Adrenal gland (tissue), 5 donors: ENCODE measurements around the gene MYH11.

ENCODE experiments used
- POLR2A ChIP-seq, 2 donors: fragments of 450-650 bp; IDR thresholded peaks; one replicate each; pipeline ENCODE4 v1.6.1; 2017; ENCODE audit warnings: antibody characterized with exemption in 2 of 2, mild to moderate bottlenecking in 2 of 2, moderate library complexity in 1 of 2
- TF ChIP-seq, protein P1 (sequence below), 6 experiments: fragments of 450-650 bp in 4 of 6; fragments of 200-600 bp in 2 of 6; sonication (generic) in 1 of 6; IDR thresholded peaks; 1 replicate in 5 of 6; 2 replicates in 1 of 6; pipeline versions ENCODE4 v1.5.1 to v1.8.0; 2016 to 2021; ENCODE audit warnings: antibody characterized with exemption in 6 of 6, mild to moderate bottlenecking in 2 of 6, moderate library complexity in 1 of 6
- donor health status: DM: no; HTN: no; CAD: no.

DNA sequence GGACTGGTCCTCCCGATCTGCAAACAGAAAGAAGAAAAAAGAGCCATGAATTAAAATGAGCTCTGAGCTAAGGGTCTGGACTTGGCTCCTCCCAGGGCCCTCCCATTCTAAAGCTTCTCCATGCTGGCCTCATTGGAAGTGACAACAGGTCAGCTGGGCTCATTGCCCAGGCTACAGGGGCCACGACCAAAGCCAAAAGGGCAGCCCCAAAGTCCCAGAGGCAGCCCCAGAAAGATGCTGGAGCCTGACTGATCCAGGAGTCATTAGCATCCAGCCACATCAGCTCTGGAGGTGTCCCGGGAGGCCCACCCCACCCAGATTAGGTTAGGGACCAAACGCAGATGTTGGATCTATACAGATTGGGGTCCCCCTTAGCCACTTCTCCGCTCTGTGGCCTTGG is 58.2 kb downstream of the MYH11 start:
- TF ChIP-seq, protein P1, sequence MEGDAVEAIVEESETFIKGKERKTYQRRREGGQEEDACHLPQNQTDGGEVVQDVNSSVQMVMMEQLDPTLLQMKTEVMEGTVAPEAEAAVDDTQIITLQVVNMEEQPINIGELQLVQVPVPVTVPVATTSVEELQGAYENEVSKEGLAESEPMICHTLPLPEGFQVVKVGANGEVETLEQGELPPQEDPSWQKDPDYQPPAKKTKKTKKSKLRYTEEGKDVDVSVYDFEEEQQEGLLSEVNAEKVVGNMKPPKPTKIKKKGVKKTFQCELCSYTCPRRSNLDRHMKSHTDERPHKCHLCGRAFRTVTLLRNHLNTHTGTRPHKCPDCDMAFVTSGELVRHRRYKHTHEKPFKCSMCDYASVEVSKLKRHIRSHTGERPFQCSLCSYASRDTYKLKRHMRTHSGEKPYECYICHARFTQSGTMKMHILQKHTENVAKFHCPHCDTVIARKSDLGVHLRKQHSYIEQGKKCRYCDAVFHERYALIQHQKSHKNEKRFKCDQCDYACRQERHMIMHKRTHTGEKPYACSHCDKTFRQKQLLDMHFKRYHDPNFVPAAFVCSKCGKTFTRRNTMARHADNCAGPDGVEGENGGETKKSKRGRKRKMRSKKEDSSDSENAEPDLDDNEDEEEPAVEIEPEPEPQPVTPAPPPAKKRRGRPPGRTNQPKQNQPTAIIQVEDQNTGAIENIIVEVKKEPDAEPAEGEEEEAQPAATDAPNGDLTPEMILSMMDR (IDR thresholded peaks at IDR 0.05): no peak
- TF ChIP-seq POLR2A (IDR thresholded peaks at IDR 0.05): no peak
